Mononuclear cell (primary cell): ENCODE data around the gene ZNF296. TPM values are rescaled to one million over a fixed set of nuclear protein-coding genes. Genes with fewer than 3 reads are reported as not detected.
A peak's percentile ranks its signal among the peaks of the same experiment; 100 is the strongest.

Experiments used
- H3K27me3 ChIP-seq: 2 replicates; pipeline ENCODE4 v1.6.0; 2011; ENCODE audit warnings: low read length, control low read depth; ENCODE audit not compliant: insufficient read depth
- H3K4me1 ChIP-seq: 2 replicates; pipeline ENCODE4 v1.5.1; 2011; ENCODE audit warnings: mild to moderate bottlenecking, low read length, control low read depth; ENCODE audit not compliant: insufficient read depth
- H3K4me3 ChIP-seq: 2 replicates; pipeline ENCODE4 v1.5.1; 2011; ENCODE audit warnings: mild to moderate bottlenecking, low read length, moderate library complexity
- H3K9me3 ChIP-seq: 2 replicates; pipeline ENCODE4 v1.5.1; 2011; ENCODE audit warnings: low read depth, mild to moderate bottlenecking, control low read depth, low read length
- total RNA-seq: library from RNA; depleted of rRNA; stranded (reverse); fragments of >200 nt; gene quantifications from one replicate; pipeline ENCODE4 v1.2.3, GENCODE V29; 2012

The ZNF296 gene
- total RNA-seq, 1 donor, result 1.2 TPM

- Histone ChIP-seq H3K9me3 (no peaks in the 10 kb centered on the region), H3K4me1 (no peaks in the 10 kb centered on the region), H3K27me3 (no peaks in the 10 kb centered on the region), H3K4me3 (no peak overlapping the region)
Observed at GRCh38 chr19:45063851-45064801, 12.2 kb downstream of the ZNF296 start.

- Histone ChIP-seq H3K4me3 (no peak overlapping the region), H3K4me1 (no peaks in the 10 kb centered on the region), H3K27me3 (no peaks in the 10 kb centered on the region), H3K9me3 (no peaks in the 10 kb centered on the region)
Observed at GRCh38 chr19:45061965-45062364, 14.3 kb downstream of the ZNF296 start.

GRCh38 chr19:45059258-45059965, 16.9 kb downstream of the ZNF296 start:
- Histone ChIP-seq H3K4me3 (no peak overlapping the region), H3K4me1 (no peaks in the 10 kb centered on the region), H3K9me3 (no peaks in the 10 kb centered on the region), H3K27me3 (no peaks in the 10 kb centered on the region)

GRCh38 chr19:45058622-45059159, 17.6 kb downstream of the ZNF296 start:
- Histone ChIP-seq H3K4me1 (no peaks in the 10 kb centered on the region), H3K27me3 (no peaks in the 10 kb centered on the region), H3K4me3 (no peak overlapping the region), H3K9me3 (no peaks in the 10 kb centered on the region)

- H3K4me1 ChIP-seq, result peaks cover 7% of the 10 kb centered on the region
- H3K27me3 ChIP-seq, result no peaks in the 10 kb centered on the region
- H3K4me3 ChIP-seq, result no peak overlapping the region
- no peaks in the 10 kb centered on the region for H3K9me3 ChIP-seq
Observed at GRCh38 chr19:45057444-45057843, 18.8 kb downstream of the ZNF296 start.

- Histone ChIP-seq H3K27me3 (no peaks in the 10 kb centered on the region), H3K4me1 (peaks cover 7% of the 10 kb centered on the region), H3K9me3 (no peaks in the 10 kb centered on the region), H3K4me3 (no peak overlapping the region)
Observed at GRCh38 chr19:45056831-45057230, 19.4 kb downstream of the ZNF296 start.

- H3K4me1 ChIP-seq, result peaks cover 34% of the 10 kb centered on the region
- no peaks in the 10 kb centered on the region for H3K9me3 ChIP-seq
- H3K4me3 ChIP-seq, result no peak overlapping the region
- no peaks in the 10 kb centered on the region for H3K27me3 ChIP-seq
Observed at GRCh38 chr19:45051929-45052579, 24.2 kb downstream of the ZNF296 start.

GRCh38 chr19:45050036-45050435, 26.2 kb downstream of the ZNF296 start:
- Histone ChIP-seq H3K9me3 (no peaks in the 10 kb centered on the region), H3K4me3 (no peak overlapping the region), H3K27me3 (no peaks in the 10 kb centered on the region), H3K4me1 (peaks cover 53% of the 10 kb centered on the region)

- H3K4me1 ChIP-seq, result peaks cover 59% of the 10 kb centered on the region
- H3K27me3 ChIP-seq, result no peaks in the 10 kb centered on the region
- no peaks in the 10 kb centered on the region for H3K9me3 ChIP-seq
- no peak overlapping the region for H3K4me3 ChIP-seq
Observed at GRCh38 chr19:45049073-45049736, 27.1 kb downstream of the ZNF296 start.

- Histone ChIP-seq H3K27me3 (no peaks in the 10 kb centered on the region), H3K4me3 (peak overlapping the region; percentile 39), H3K9me3 (no peaks in the 10 kb centered on the region), H3K4me1 (peaks cover 52% of the 10 kb centered on the region)
Observed at GRCh38 chr19:45047188-45047797, 29.0 kb downstream of the ZNF296 start.

- Histone ChIP-seq H3K4me3 (no peak overlapping the region), H3K9me3 (no peaks in the 10 kb centered on the region), H3K4me1 (peaks cover 58% of the 10 kb centered on the region), H3K27me3 (no peaks in the 10 kb centered on the region)
Observed at GRCh38 chr19:45046355-45046754, 29.9 kb downstream of the ZNF296 start.

- Histone ChIP-seq H3K27me3 (no peaks in the 10 kb centered on the region), H3K4me1 (peaks cover 58% of the 10 kb centered on the region), H3K9me3 (no peaks in the 10 kb centered on the region), H3K4me3 (no peak overlapping the region)
Observed at GRCh38 chr19:45045671-45046353, 30.5 kb downstream of the ZNF296 start.

GRCh38 chr19:45041125-45041524, 35.2 kb downstream of the ZNF296 start:
- Histone ChIP-seq H3K4me3 (no peak overlapping the region), H3K27me3 (no peaks in the 10 kb centered on the region), H3K9me3 (no peaks in the 10 kb centered on the region), H3K4me1 (peaks cover 53% of the 10 kb centered on the region)
